Adrenal gland (tissue), 12 donors: Measurements from ENCODE around the gene SLC50A1. TPM values are rescaled to one million over a fixed set of nuclear protein-coding genes. Genes with fewer than 3 reads are reported as not detected.
"Not testable (repeated sequence)": the region's sequence is repeated elsewhere in the genome, so short reads cannot be mapped to it uniquely, and the experiment has no call there.

Experiments
- DNase-seq, 7 donors: peaks; one replicate each; pipeline ENCODE4 v3.0.0-alpha.2; 2019 to 2020
- H3K27ac ChIP-seq, 5 donors: fragments of 200-600 bp; sonication (generic) in 4 of 5; 1 replicate in 3 of 5; 2 replicates in 2 of 5; pipeline versions ENCODE4 v1.5.1 to v1.8.0; 2016 to 2020; ENCODE audit warnings: mild to moderate bottlenecking in 1 of 5
- H3K27me3 ChIP-seq: fragments of 200-600 bp; 2 replicates; pipeline ENCODE4 v1.8.0; 2021
- H3K36me3 ChIP-seq, 2 donors: fragments of 200-600 bp; replicated peaks in 1 of 2; 1 replicate in 1 of 2; 2 replicates in 1 of 2; pipeline versions ENCODE4 v1.5.1 to v1.8.0; 2018 to 2022
- H3K4me1 ChIP-seq, 2 donors: fragments of 200-600 bp; replicated peaks in 1 of 2; 1 replicate in 1 of 2; 2 replicates in 1 of 2; pipeline versions ENCODE4 v1.5.1 to v1.8.0; 2018 to 2021
- H3K4me3 ChIP-seq, 4 donors: fragments of 200-600 bp; sonication (generic) in 3 of 4; one replicate each; pipeline ENCODE4 v1.5.1; 2016 to 2018
- H3K9me3 ChIP-seq, 3 donors: fragments of 200-600 bp; sonication (generic) in 1 of 3; replicated peaks in 1 of 3; 1 replicate in 2 of 3; 2 replicates in 1 of 3; pipeline versions ENCODE4 v1.5.1 to v1.8.0; 2016 to 2021
- CTCF ChIP-seq, 6 experiments: fragments of 450-650 bp in 4 of 6; fragments of 200-600 bp in 2 of 6; sonication (generic) in 1 of 6; IDR thresholded peaks; 1 replicate in 5 of 6; 2 replicates in 1 of 6; pipeline versions ENCODE4 v1.5.1 to v1.8.0; 2016 to 2021; ENCODE audit warnings: antibody characterized with exemption in 6 of 6, mild to moderate bottlenecking in 2 of 6, moderate library complexity in 1 of 6
- POLR2A ChIP-seq, 2 donors: fragments of 450-650 bp; IDR thresholded peaks; one replicate each; pipeline ENCODE4 v1.6.1; 2017; ENCODE audit warnings: antibody characterized with exemption in 2 of 2, mild to moderate bottlenecking in 2 of 2, moderate library complexity in 1 of 2
- WGBS, 4 donors: extraction: QIAGEN DNeasy Blood & Tissue Kit in 2 of 4; methylation state at CpG; one replicate each; pipeline versions ENCODE4 v1.1.5 to v1.1.7; 2013 to 2017; 5-methylcytosine and 5-hydroxymethylcytosine counted together
- intact Hi-C, 2 donors: fragments of 100-400 bp; cut with DNase I; formaldehyde crosslinking; loops; one replicate each; pipeline versions ENCODE4 v1.14.1 to v1.15.0; 2022 to 2023
- polyA plus RNA-seq, 3 donors: library from polyadenylated mRNA; stranded (reverse); fragments of 200-250 nt in 2 of 3; fragments of 350-450 nt in 1 of 3; fragmentation: Illumina TruSeq in 1 of 3; extraction: RNeasy Lipid Tissue Mini Kit (QIAGEN cat#74804) in 1 of 3; gene quantifications; one replicate each; pipeline ENCODE4 v1.2.3, GENCODE V29; 2013 to 2014
- total RNA-seq, 9 donors: library from RNA; depleted of rRNA in 4 of 9; stranded (reverse); fragments of >200 nt in 4 of 9; fragments of 120-200 nt in 1 of 9; fragmentation: NEBNext Ultra II Directional in 1 of 9; extraction: Animal tissue kit (Norgen Biotek cat#: 25700) in 1 of 9; gene quantifications; one replicate each; pipeline versions ENCODE4 v1.1.0 to v1.2.4, GENCODE V29; 2013 to 2023
- donor health status: healthy with polysubstance abuse.
- donor health status: Bipolar disorder and iron deficiency.
- donor health status: DM: yes; HTN: yes; CAD: no.
- donor health status: DM: no; HTN: no; CAD: no.
- donor health status: DM: no; HTN: no; CAD: no.
- donor health status: DM: yes; HTN: yes; CAD: no.

Gene SLC50A1
- total and polyA plus RNA-seq, 12 donors, result 31.7 to 172 (median 53.8) TPM

GRCh38 chr1:155145491-155145890 lies 9.8 kb downstream of the SLC50A1 start:
- TF ChIP-seq CTCF (IDR thresholded peaks at IDR 0.05) (no peak), POLR2A (IDR thresholded peaks at IDR 0.05) (no peak)
- no peak for DNase-seq
- intact Hi-C loops, result no loop called here
- no peak overlapping the region for H3K4me3 ChIP-seq
- H3K36me3 ChIP-seq, result no peaks in the 10 kb centered on the region
- WGBS, 4 donors, result 69 to 81% (median 73%) methylated on average over 3 of the region's 3 CpGs
- H3K4me1 ChIP-seq, result no peaks in the 10 kb centered on the region
- H3K27me3 ChIP-seq, result peaks cover 5% of the 10 kb centered on the region
- H3K27ac ChIP-seq, result no peak overlapping the region
- H3K9me3 ChIP-seq, result no peaks in the 10 kb centered on the region

GRCh38 chr1:155155996-155156643 lies 20.5 kb downstream of the SLC50A1 start:
- H3K36me3 ChIP-seq, intact Hi-C loops, DNase-seq, H3K27ac ChIP-seq, H3K4me3 ChIP-seq, H3K27me3 ChIP-seq, H3K9me3 ChIP-seq, H3K4me1 ChIP-seq: not testable (repeated sequence)
- 64 to 72% (median 67%) methylated on average over 3 of the region's 3 CpGs for WGBS, 4 donors

- Histone ChIP-seq H3K4me3 (no peak overlapping the region), H3K27me3 (no peaks in the 10 kb centered on the region), H3K4me1 (no peaks in the 10 kb centered on the region), H3K36me3 (no peaks in the 10 kb centered on the region), H3K27ac (no peak overlapping the region), H3K9me3 (no peaks in the 10 kb centered on the region)
- no peak for TF ChIP-seq POLR2A (IDR thresholded peaks at IDR 0.05)
- TF ChIP-seq CTCF (IDR thresholded peaks at IDR 0.05), result no peak
- intact Hi-C loops, result no loop called here
- no peak for DNase-seq
- 60 to 78% (median 72%) methylated on average over 1 of the region's 1 CpG for WGBS, 4 donors
Measured at GRCh38 chr1:155158991-155159390, 23.3 kb downstream of the SLC50A1 start.

- DNase-seq, result peak in 1 of 7 donors; percentile 20
- Histone ChIP-seq H3K9me3 (no peaks in the 10 kb centered on the region), H3K27me3 (no peaks in the 10 kb centered on the region), H3K4me3 (no peak overlapping the region), H3K4me1 (no peaks in the 10 kb centered on the region), H3K36me3 (no peaks in the 10 kb centered on the region), H3K27ac (no peak overlapping the region)
- intact Hi-C loops, result no loop called here
- 72 to 81% (median 78%) methylated on average over 8 of the region's 8 CpGs for WGBS, 4 donors
- no peak for TF ChIP-seq POLR2A (IDR thresholded peaks at IDR 0.05)
- no peak for TF ChIP-seq CTCF (IDR thresholded peaks at IDR 0.05)
Measured at GRCh38 chr1:155160128-155160527, 24.5 kb downstream of the SLC50A1 start.

GRCh38 chr1:155162631-155163030 lies 27.0 kb downstream of the SLC50A1 start:
- peak in 1 of 7 donors; percentile 33 for DNase-seq
- WGBS, 4 donors, result 85 to 95% (median 92%) methylated on average over 6 of the region's 6 CpGs
- H3K4me3 ChIP-seq, H3K36me3 ChIP-seq, H3K27me3 ChIP-seq, H3K9me3 ChIP-seq, H3K27ac ChIP-seq, intact Hi-C loops: not testable (repeated sequence)
- H3K4me1 ChIP-seq, result peaks cover 0 to 13% of the 10 kb centered on the region in 2 donors

GRCh38 chr1:155163785-155164184 lies 28.1 kb downstream of the SLC50A1 start:
- 89 to 96% (median 95%) methylated on average over 4 of the region's 4 CpGs for WGBS, 4 donors
- DNase-seq, intact Hi-C loops, H3K36me3 ChIP-seq, H3K27me3 ChIP-seq, H3K4me3 ChIP-seq, H3K27ac ChIP-seq, H3K9me3 ChIP-seq: not testable (repeated sequence)
- H3K4me1 ChIP-seq, result peaks cover 0 to 15% of the 10 kb centered on the region in 2 donors

- H3K9me3 ChIP-seq, H3K27ac ChIP-seq, H3K27me3 ChIP-seq, H3K4me3 ChIP-seq, intact Hi-C loops, H3K36me3 ChIP-seq: not testable (repeated sequence)
- peaks cover 0 to 15% of the 10 kb centered on the region in 2 donors for H3K4me1 ChIP-seq
- DNase-seq, result peak in 1 of 7 donors; percentile 5
- WGBS, 4 donors, result 86 to 93% (median 90%) methylated on average over 11 of the region's 11 CpGs
Measured at GRCh38 chr1:155164625-155165024, 29.0 kb downstream of the SLC50A1 start.
